Measurements from ENCODE around the gene TANGO6.

Gene TANGO6

GRCh38 chr16:69019811-69020210 lies 176.5 kb downstream of the TANGO6 start:
- TF ChIP-seq CTCF (IDR thresholded peaks at IDR 0.05) = no peak
- Histone ChIP-seq H3K36me3 (peaks cover 2% of the 10 kb centered on the region), H3K4me3 (ENCODE audit: low read depth in 1 of 2, low read length in 1 of 2) (no peak overlapping the region), H3K9me3 (no peaks in the 10 kb centered on the region), H3K4me1 (ENCODE audit: control insufficient read depth in 1 of 2, insufficient read depth in 1 of 2, low read depth in 1 of 2, low read length in 1 of 2) (no peaks in the 10 kb centered on the region), H3K27ac (no peak overlapping the region), H3K27me3 (no peaks in the 10 kb centered on the region)

- H3K27me3 ChIP-seq = no peaks in the 10 kb centered on the region
- no peak for TF ChIP-seq CTCF (IDR thresholded peaks at IDR 0.05)
- H3K4me3 ChIP-seq (ENCODE audit: low read depth in 1 of 2, low read length in 1 of 2) = no peak overlapping the region
- H3K27ac ChIP-seq = no peak overlapping the region
- H3K36me3 ChIP-seq = peaks cover 11% of the 10 kb centered on the region
- no peaks in the 10 kb centered on the region for H3K4me1 ChIP-seq (ENCODE audit: control insufficient read depth in 1 of 2, insufficient read depth in 1 of 2, low read depth in 1 of 2, low read length in 1 of 2)
- H3K9me3 ChIP-seq = no peaks in the 10 kb centered on the region
These were observed 185.8 kb downstream of the TANGO6 start for GRCh38 chr16:69029121-69029520.

GRCh38 chr16:69031877-69032301 lies 188.6 kb downstream of the TANGO6 start:
- TF ChIP-seq CTCF (IDR thresholded peaks at IDR 0.05) = no peak
- Histone ChIP-seq H3K36me3 (no peaks in the 10 kb centered on the region), H3K27ac (no peak overlapping the region), H3K4me1 (ENCODE audit: control insufficient read depth in 1 of 2, insufficient read depth in 1 of 2, low read depth in 1 of 2, low read length in 1 of 2) (no peaks in the 10 kb centered on the region), H3K9me3 (no peaks in the 10 kb centered on the region), H3K27me3 (no peaks in the 10 kb centered on the region), H3K4me3 (ENCODE audit: low read depth in 1 of 2, low read length in 1 of 2) (no peak overlapping the region)

- no peaks in the 10 kb centered on the region for H3K4me1 ChIP-seq (ENCODE audit: control insufficient read depth in 1 of 2, insufficient read depth in 1 of 2, low read depth in 1 of 2, low read length in 1 of 2)
- no peaks in the 10 kb centered on the region for H3K9me3 ChIP-seq
- H3K27me3 ChIP-seq = no peaks in the 10 kb centered on the region
- no peak for TF ChIP-seq CTCF (IDR thresholded peaks at IDR 0.05)
- H3K36me3 ChIP-seq = no peaks in the 10 kb centered on the region
- no peak overlapping the region for H3K27ac ChIP-seq
- H3K4me3 ChIP-seq (ENCODE audit: low read depth in 1 of 2, low read length in 1 of 2) = no peak overlapping the region
These were observed 190.0 kb downstream of the TANGO6 start for GRCh38 chr16:69033151-69033949.

- H3K4me3 ChIP-seq (ENCODE audit: low read depth in 1 of 2, low read length in 1 of 2) = no peak overlapping the region
- no peaks in the 10 kb centered on the region for H3K4me1 ChIP-seq (ENCODE audit: control insufficient read depth in 1 of 2, insufficient read depth in 1 of 2, low read depth in 1 of 2, low read length in 1 of 2)
- H3K27ac ChIP-seq = no peak overlapping the region
- H3K27me3 ChIP-seq = no peaks in the 10 kb centered on the region
- H3K36me3 ChIP-seq = peaks cover 2% of the 10 kb centered on the region
- no peak for TF ChIP-seq CTCF (IDR thresholded peaks at IDR 0.05)
- H3K9me3 ChIP-seq = no peaks in the 10 kb centered on the region
These were observed 192.0 kb downstream of the TANGO6 start for GRCh38 chr16:69035375-69035774.
